PC-3 (cell line): ENCODE measurements around the gene TNFRSF25. TPM values are rescaled to one million over a fixed set of nuclear protein-coding genes. Genes with fewer than 3 reads are reported as not detected.

Experiments used
- ATAC-seq: fragments of 200-7000 bp; cut with Tn5 transposase; 2 replicates; pipeline ENCODE4 v1.9.1; 2020; ENCODE audit warnings: mild to moderate bottlenecking, moderate library complexity
- BruUV-seq: library from RNA; stranded (reverse); fragments of 400-500 nt; replicated peaks from 2 replicates; lab custom pipeline; 2021; lab: Mats Ljungman, UMichigan
- CTCF ChIA-PET: fragments of 300-600 bp; sonication (Branson Sonifier 250); formaldehyde crosslinking; loops from one replicate; lab custom pipeline; 2022; ENCODE audit warnings: antibody characterized with exemption; lab: Charles Lee
- POLR2A ChIA-PET: fragments of 300-600 bp; sonication (Branson Sonifier 250); formaldehyde crosslinking; loops from one replicate; lab custom pipeline; 2022; ENCODE audit warnings: antibody characterized with exemption; ENCODE audit not compliant: unreplicated experiment; lab: Charles Lee
- DNase-seq: peaks from one replicate; pipeline ENCODE4 v3.0.0-alpha.2; 2015
- H2AFZ ChIP-seq: fragments of 300-600 bp; sonication (generic); 2 replicates; pipeline ENCODE4 v1.6.0; 2016; ENCODE audit warnings: antibody characterized with exemption, low read length
- H3F3A ChIP-seq: fragments of 300-600 bp; sonication (generic); one replicate; pipeline ENCODE4 v1.6.0; 2017; ENCODE audit warnings: antibody characterized with exemption, low read length, control low read depth, mild to moderate bottlenecking; ENCODE audit not compliant: unreplicated experiment
- H3K27ac ChIP-seq: fragments of 300-600 bp; sonication (generic); 2 replicates; pipeline ENCODE4 v1.5.1; 2016; ENCODE audit warnings: mild to moderate bottlenecking, low read length
- H3K27me3 ChIP-seq: fragments of 300-600 bp; sonication (generic); 2 replicates; pipeline ENCODE4 v1.6.1; 2016; ENCODE audit warnings: low read length, mixed read lengths
- H3K36me3 ChIP-seq: fragments of 300-600 bp; sonication (generic); 2 replicates; pipeline ENCODE4 v1.6.1; 2016; ENCODE audit warnings: low read depth, mixed run types, low read length, mixed read lengths
- H3K4me1 ChIP-seq: fragments of 300-600 bp; sonication (generic); 2 replicates; pipeline ENCODE4 v1.5.1; 2016; ENCODE audit warnings: low read length; ENCODE audit not compliant: insufficient read depth
- H3K4me2 ChIP-seq: fragments of 300-600 bp; sonication (generic); 2 replicates; pipeline ENCODE4 v1.6.0; 2016; ENCODE audit warnings: low read length
- H3K4me3 ChIP-seq: fragments of 300-600 bp; sonication (generic); 2 replicates; pipeline ENCODE4 v1.5.1; 2016; ENCODE audit warnings: mild to moderate bottlenecking, low read length, mixed read lengths
- H3K79me2 ChIP-seq: fragments of 300-600 bp; sonication (generic); 2 replicates; pipeline ENCODE4 v1.6.1; 2017; ENCODE audit warnings: low read length, mixed read lengths
- H3K9ac ChIP-seq: fragments of 300-600 bp; sonication (generic); 2 replicates; pipeline ENCODE4 v1.6.0; 2016; ENCODE audit warnings: mild to moderate bottlenecking, low read length
- H3K9me2 ChIP-seq: fragments of 300-600 bp; sonication (generic); replicated peaks from 2 replicates; pipeline ENCODE4 v1.6.1; 2016; ENCODE audit warnings: mixed run types, low read length, mixed read lengths
- H3K9me3 ChIP-seq: fragments of 300-600 bp; sonication (generic); 2 replicates; pipeline ENCODE4 v1.6.1; 2016; ENCODE audit warnings: low read length, mixed read lengths
- H4K20me1 ChIP-seq: fragments of 300-600 bp; sonication (generic); 2 replicates; pipeline ENCODE4 v1.6.1; 2016; ENCODE audit warnings: low read length, mixed read lengths
- CTCF ChIP-seq: fragments of 300-600 bp; sonication (generic); conservative IDR thresholded peaks from 2 replicates; pipeline ENCODE4 v1.5.1; 2017; ENCODE audit warnings: antibody characterized with exemption, low read depth, mild to moderate bottlenecking, low read length
- EZH2 ChIP-seq: fragments of 300-600 bp; sonication (generic); IDR thresholded peaks from one replicate; pipeline ENCODE4 v1.6.1; 2017; ENCODE audit warnings: antibody characterized with exemption, mild to moderate bottlenecking, low read length; ENCODE audit not compliant: unreplicated experiment
- EZH2phosphoT487 ChIP-seq: fragments of 300-600 bp; sonication (generic); IDR thresholded peaks from 2 replicates; pipeline ENCODE4 v1.6.1; 2018; ENCODE audit warnings: mild to moderate bottlenecking, antibody characterized with exemption, low read length, borderline replicate concordance
- intact Hi-C: fragments of 100-400 bp; cut with micrococcal nuclease; formaldehyde crosslinking; loops from 2 replicates; pipeline ENCODE4 v1.9.0; 2023
- total RNA-seq: library from RNA; depleted of rRNA; stranded (reverse); fragments of >200 nt; gene quantifications from 2 replicates; pipeline ENCODE4 v1.2.3, GENCODE V29; 2014

Gene TNFRSF25
- total RNA-seq, 1 experiment from 2014 or later = 42.5 TPM

- Histone ChIP-seq H3K27me3 (no peaks in the 10 kb centered on the region), H3F3A (no peaks in the 10 kb centered on the region), H3K4me1 (no peaks in the 10 kb centered on the region), H3K36me3 (peaks cover 40% of the 10 kb centered on the region), H3K79me2 (no peaks in the 10 kb centered on the region), H3K9me2 (no peaks in the 10 kb centered on the region), H3K9me3 (no peaks in the 10 kb centered on the region), H3K27ac (no peak overlapping the region), H3K4me3 (no peak overlapping the region), H2AFZ (no peak overlapping the region), H3K4me2 (no peak overlapping the region), H3K9ac (no peak overlapping the region), H4K20me1 (no peaks in the 10 kb centered on the region)
- no peak for TF ChIP-seq EZH2
- no peak for TF ChIP-seq EZH2phosphoT487
- TF ChIP-seq CTCF = no peak
- CTCF ChIA-PET = no interaction called here
- DNase-seq (no peak), ATAC-seq (no peak)
- POLR2A ChIA-PET = no interaction called here
- intact Hi-C loops = no loop called here
- BruUV-seq = no TSS peak
Measured at GRCh38 chr1:6465461-6466005, 440 bp downstream of the TNFRSF25 start.

- ATAC-seq (no peak), DNase-seq (no peak)
- intact Hi-C loops = no loop called here
- Histone ChIP-seq H3F3A (no peaks in the 10 kb centered on the region), H3K9ac (no peak overlapping the region), H3K36me3 (peaks cover 35% of the 10 kb centered on the region), H3K27me3 (no peaks in the 10 kb centered on the region), H3K9me3 (no peaks in the 10 kb centered on the region), H3K4me2 (no peak overlapping the region), H2AFZ (no peak overlapping the region), H3K9me2 (no peaks in the 10 kb centered on the region), H3K79me2 (no peaks in the 10 kb centered on the region), H3K4me1 (no peaks in the 10 kb centered on the region), H3K4me3 (no peak overlapping the region), H3K27ac (no peak overlapping the region), H4K20me1 (no peaks in the 10 kb centered on the region)
- POLR2A ChIA-PET = no interaction called here
- no TSS peak for BruUV-seq
- TF ChIP-seq EZH2 = no peak
- TF ChIP-seq CTCF = no peak
- TF ChIP-seq EZH2phosphoT487 = no peak
- CTCF ChIA-PET = no interaction called here
Measured at GRCh38 chr1:6464915-6465314, 1.1 kb downstream of the TNFRSF25 start.

- intact Hi-C loops = no loop called here
- CTCF ChIA-PET = no interaction called here
- Histone ChIP-seq H3K27me3 (no peaks in the 10 kb centered on the region), H3K4me1 (no peaks in the 10 kb centered on the region), H3K4me3 (no peak overlapping the region), H3K27ac (no peak overlapping the region), H3K79me2 (no peaks in the 10 kb centered on the region), H3K9me3 (no peaks in the 10 kb centered on the region), H3K4me2 (no peak overlapping the region), H3F3A (no peaks in the 10 kb centered on the region), H3K36me3 (peaks cover 31% of the 10 kb centered on the region), H3K9me2 (no peaks in the 10 kb centered on the region), H3K9ac (no peak overlapping the region), H2AFZ (no peak overlapping the region), H4K20me1 (no peaks in the 10 kb centered on the region)
- no peak for TF ChIP-seq EZH2phosphoT487
- TF ChIP-seq CTCF = peak; percentile 57
- TF ChIP-seq EZH2 = no peak
- BruUV-seq = no TSS peak
- peak; percentile 69 for DNase-seq
- POLR2A ChIA-PET = no interaction called here
- ATAC-seq = peak; percentile 67
Measured at GRCh38 chr1:6464514-6464836, 1.5 kb downstream of the TNFRSF25 start.
